SK-MEL-5 (cell line): ENCODE data around the gene TGFBR3. TPM values are rescaled to one million over a fixed set of nuclear protein-coding genes. Genes with fewer than 3 reads are reported as not detected.

ENCODE experiments used
- DNase-seq: peaks from one replicate; pipeline ENCODE4 v3.0.0-alpha.2; 2016; ENCODE audit warnings: low read depth, low spot score
- in situ Hi-C: cut with HindIII; loops from 2 replicates; pipeline ENCODE4 v1.10.0; 2016; ENCODE audit warnings: low sequenced_read_pairs, high pct_unique_total_duplicates, low pct_unique_long_range_greater_than_20kb
- total RNA-seq: library from RNA; depleted of rRNA; stranded (reverse); fragments of >200 nt; shearing (Covaris generic); gene quantifications from 2 replicates; pipeline ENCODE4 v1.2.3, GENCODE V29; 2014

The TGFBR3 gene
- total RNA-seq, 1 experiment from 2014 or later: 17.2 TPM

DNA sequence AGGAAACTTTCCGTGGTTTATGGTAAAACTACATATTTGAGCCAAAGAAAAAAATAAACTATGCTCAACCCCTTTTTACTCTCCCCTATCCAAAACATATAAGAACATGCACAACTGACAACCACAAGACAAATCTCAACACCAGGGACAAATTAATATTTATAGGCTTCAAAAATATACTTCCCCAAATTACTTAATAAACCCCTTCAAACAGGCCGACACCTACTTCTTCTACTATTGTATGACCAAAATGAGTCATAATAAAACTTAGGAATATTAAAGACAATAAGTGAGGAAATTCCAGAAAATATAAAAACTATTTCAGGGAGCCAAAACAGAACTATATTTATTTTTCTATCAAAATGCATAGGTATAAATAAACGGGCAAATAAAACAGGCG, 71.5 kb downstream of the TGFBR3 start:
- DNase-seq: no peak
- in situ Hi-C loops: no loop called here

- DNase-seq: no peak
- in situ Hi-C loops: no loop called here
These were observed 72.1 kb downstream of the TGFBR3 start for GRCh38 chr1:91813813-91814212.

DNA sequence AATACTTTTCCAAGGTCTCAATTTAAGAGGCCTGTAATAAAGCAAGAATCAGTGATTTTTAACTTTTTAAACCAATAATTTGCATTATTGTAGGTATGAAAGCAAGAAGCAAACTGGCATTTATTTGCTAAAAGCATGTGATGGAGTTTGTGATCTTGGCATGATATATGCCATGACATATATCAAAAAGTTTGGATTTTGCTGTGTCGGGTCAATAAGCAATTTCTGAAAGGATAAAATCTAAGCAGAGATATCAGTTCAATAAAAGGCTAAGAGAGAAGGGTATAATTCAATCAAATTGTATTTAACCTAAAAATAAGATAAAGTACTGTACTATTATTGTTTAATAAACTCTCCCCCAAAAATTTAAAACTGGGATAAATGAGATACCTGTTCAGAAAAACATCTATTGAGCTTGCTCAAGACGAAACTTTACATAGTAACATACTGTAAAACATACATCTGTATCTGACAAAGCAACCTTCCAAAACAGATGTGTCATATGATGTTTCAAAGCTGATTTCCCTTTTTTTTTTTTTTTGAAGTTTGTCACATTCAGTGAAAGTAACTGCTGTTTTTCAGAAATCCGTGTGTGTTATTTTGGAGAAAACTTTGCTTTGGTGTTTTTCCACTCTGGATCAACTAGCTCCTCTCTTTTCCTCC, 74.5 kb downstream of the TGFBR3 start:
- in situ Hi-C loops: no loop called here
- DNase-seq: no peak

GRCh38 chr1:91809317-91809716, 76.6 kb downstream of the TGFBR3 start:
- no peak for DNase-seq
- in situ Hi-C loops: no loop called here

DNA sequence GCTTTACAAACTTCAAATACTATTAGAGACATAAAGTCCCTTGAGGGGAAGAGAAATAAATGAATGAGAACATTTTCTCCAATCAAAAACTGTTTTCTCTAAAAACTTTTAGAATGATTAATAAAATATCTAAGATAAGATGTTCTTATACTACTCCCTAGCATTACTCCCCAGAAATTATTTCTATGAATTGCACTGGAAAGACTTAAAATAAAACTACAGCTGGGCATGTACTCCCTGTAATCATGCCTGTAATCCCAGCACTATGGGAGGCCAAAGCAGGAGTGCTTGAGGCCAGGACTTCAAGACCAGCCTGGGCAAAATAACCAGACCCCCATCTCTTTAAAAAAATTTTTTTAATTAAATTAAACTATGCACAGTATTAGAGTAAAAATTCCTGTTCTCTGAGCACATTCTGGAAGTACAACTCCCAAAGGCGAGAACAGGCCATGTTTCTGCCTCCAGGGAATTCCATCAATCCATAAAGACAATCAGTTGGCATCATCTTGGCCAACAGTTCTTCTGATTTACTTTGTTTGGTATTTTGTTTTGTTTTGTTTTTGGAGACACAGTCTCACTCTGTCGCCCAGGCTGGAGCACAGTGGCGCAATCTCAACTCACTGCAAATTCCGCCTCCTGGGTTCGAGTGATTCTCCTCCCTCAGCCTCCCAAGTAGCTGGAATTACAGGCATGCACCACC, 77.9 kb downstream of the TGFBR3 start:
- in situ Hi-C loops: no loop called here
- no peak for DNase-seq

DNA sequence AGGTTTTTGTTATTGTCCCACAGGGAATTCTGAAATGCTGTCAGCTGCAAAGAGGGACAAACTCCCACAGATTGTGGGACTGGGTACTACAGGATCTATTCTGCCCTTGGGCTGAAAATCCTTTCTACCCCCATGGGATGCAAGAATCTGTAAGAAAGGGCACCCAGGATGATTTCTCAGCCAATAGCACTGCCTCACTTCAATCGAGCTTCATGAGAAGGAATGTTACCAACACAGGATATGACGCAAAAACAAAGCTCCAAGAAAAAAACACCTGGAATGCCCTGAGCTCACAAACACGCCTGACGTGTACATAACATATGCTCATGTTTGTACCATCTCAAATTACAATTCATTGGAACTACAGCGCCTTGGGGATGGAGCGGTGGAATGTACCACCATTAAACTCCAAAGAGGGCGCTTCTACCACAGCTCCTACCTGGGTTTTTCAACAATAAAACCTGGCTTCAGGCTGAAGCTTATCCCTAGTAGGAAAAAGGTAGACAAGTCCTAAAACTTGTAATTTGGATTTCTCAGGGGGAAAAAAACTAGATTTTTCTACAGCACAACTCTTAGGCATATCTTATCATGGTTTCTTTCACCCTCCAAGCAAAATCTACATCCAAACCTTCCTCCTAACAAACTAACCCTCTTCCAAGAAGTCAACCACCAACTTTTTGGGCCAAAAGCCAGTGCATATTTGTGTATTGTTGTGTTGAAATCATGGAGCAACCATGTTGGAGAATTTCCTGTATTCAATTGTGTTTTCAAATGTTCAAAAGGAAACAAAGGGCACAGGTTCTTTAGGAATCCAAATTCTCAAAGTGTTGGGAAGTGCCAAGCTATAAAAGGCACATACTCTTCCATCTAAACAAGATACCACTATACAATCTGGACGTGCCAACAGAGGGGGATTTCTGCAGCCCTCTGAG, 78.9 kb downstream of the TGFBR3 start:
- in situ Hi-C loops: no loop called here
- no peak for DNase-seq

DNA sequence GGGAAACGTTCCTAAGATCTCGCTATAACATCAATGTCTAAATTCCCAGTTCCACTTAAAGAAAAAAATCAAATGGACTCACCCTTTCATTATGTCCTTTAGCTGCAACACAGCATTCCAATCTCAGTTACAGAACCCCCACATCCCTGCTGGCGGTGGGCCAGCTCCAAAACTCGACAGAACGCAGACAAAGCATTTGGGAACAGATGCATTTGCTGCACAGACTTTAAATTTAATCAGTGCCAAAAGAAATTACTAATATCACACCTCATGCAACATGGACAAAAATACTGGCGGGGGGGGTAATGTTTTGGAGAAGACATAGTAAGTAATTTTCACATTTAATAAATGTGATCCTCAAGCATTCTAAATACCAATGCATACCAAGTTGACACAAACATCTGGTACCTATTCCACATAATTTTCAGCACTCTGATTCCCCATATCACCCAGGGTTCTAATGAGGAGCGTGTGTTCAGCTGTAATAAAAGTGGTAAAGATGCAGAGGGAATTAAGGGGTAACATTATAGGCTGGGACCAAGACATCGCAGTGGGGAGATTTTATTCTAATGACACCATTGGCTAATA, 79.7 kb downstream of the TGFBR3 start:
- in situ Hi-C loops: no loop called here
- DNase-seq: no peak

DNA sequence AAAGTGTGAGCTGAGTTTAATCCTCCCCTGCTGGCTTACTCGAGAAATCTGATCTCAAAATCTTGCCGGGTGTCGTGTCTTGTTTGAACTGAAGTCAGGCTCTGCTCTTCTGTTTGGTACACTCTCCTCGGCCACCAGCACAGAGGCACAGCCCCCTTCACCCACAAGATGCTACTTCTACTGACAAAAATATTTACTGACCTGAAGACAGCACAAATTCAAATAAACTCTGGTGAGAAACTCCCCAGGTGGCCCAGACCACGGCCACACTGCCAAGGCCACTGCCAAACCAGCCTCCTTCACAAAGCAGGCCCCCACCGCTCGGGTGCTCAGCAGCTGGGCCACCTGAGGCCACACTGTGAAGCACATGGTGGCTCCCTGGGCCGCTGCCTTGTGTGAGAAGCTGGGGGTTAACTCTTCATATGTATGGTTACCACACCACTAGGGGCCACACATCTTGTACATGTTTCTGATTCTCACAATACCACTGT, 80.6 kb downstream of the TGFBR3 start:
- no peak for DNase-seq
- in situ Hi-C loops: no loop called here

- DNase-seq: no peak
- in situ Hi-C loops: no loop called here
These were observed 81.4 kb downstream of the TGFBR3 start for GRCh38 chr1:91804546-91805023.

- in situ Hi-C loops: no loop called here
- DNase-seq: no peak
These were observed 82.0 kb downstream of the TGFBR3 start for GRCh38 chr1:91803847-91804545.

DNA sequence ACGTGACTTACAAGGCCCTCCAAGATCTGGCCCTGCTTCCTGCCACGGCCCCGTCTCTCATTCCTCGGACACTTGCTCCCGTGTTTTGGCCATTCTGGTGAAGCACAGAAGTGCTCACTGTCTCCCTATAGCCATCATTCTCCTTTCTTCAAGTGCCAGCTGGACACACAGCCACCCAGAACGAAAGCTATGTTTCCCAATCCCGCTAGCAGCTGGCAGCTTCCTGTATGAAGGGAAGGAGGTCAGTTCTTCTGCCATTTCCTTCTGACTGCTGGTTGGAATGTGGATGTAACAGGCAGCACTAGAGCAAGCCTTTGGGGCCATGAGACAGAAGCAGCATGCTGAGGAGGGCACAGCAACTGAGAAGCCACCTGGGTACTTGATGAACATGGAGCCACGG, 82.8 kb downstream of the TGFBR3 start:
- DNase-seq: no peak
- in situ Hi-C loops: no loop called here

DNA sequence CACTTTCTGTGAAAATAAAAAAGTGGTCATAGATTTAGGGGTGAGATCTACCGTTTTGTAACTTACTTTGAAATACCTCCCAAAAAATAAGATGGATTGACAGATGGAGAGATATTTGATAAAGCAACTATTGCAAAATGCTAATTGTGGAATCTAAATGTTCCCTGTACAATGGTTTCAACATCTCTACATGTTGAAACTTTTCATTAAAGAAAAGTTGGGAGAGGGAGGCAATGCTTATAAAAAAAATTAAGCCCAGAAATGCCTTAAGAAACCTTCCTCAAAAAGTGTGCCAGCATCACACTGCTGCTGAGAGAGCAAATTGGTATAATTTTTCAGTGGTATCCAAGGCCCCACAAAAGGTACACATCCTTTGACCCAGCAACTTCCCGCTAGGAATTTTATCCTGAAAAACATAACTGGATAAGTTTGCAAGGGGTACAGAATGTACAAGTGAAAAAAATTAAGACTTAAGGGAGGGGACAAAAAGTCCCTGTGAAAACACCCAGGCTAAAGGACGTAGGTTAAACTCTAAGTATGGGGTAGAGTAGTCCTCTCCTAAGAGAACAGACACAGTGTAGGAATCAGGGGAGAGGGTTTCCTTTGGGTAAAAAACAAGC, 84.3 kb downstream of the TGFBR3 start:
- in situ Hi-C loops: no loop called here
- DNase-seq: no peak

GRCh38 chr1:91799863-91800262, 86.1 kb downstream of the TGFBR3 start:
- in situ Hi-C loops: no loop called here

DNA sequence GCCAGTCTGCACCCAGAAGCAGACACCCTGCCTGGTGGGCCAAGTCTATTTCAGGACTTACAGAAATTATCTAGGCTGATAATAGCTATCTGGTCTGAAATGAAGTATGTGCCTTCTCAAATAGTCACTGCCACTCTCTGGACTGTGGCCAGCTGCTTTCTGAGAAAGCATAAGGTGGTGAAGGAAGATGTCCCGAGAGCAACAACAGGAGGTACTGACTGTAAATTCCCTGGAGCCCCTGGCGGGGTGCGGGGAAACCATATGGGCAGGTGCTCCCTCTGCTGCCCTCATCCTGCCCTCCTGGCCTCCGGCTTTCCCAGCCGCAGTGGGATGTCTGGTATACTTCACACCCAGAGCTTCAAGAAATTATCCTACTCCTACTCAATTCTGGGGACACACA, 86.8 kb downstream of the TGFBR3 start:
- DNase-seq: no peak

More at GRCh38 chr1:91799863-91800262, 86.1 kb downstream of the TGFBR3 start:
- DNase-seq: no peak

DNA sequence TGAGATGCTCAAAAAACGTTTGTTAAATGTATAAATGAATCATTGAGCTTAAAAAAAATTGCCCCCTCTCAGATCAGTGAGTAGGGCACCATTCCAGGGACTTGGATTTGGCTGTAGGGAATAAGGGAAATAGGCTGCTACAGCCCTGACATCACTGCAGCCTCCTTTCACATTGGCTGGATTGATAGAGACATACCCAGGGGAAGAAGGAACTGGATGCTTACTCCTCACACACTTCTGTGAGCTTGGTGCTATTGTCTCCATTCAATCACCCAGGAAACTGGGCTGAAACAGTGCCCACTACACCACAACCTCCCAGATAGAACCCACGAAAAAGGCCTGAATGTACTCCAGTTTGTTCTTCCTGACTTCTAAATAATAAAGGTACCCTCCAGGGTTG, 87.2 kb downstream of the TGFBR3 start:
- in situ Hi-C loops: no loop called here

More for the DNA sequence above, 86.8 kb downstream of the TGFBR3 start:
- in situ Hi-C loops: no loop called here

DNA sequence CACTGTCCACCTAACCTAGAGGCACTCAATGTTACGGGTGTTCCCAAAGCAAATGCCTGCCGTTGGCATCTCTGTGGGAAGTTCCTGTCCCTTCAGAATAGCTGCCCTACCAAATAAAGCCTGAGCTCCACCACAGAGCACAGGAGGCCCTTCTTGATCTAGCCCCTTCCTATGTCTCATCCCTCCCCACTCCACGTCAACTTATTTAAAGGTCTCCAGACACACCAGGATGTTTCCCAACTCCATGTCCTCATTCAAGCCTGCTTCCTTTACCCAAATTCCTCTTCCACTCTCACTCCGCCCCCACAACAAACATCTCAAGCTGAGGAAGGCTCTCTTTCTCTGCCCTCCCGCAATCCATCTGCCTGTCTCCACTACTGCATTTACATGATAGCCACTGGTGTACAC, 87.7 kb downstream of the TGFBR3 start:
- DNase-seq: no peak
- in situ Hi-C loops: no loop called here

More for the DNA sequence above, 87.2 kb downstream of the TGFBR3 start:
- DNase-seq: no peak

GRCh38 chr1:91797164-91797563, 88.8 kb downstream of the TGFBR3 start:
- in situ Hi-C loops: no loop called here
- no peak for DNase-seq
